HFFc6 (cell line): ENCODE data around the gene DBP. TPM values are rescaled to one million over a fixed set of nuclear protein-coding genes. Genes with fewer than 3 reads are reported as not detected.
A peak's percentile ranks its signal among the peaks of the same experiment; 100 is the strongest.
"Not testable (repeated sequence)": the region's sequence is repeated elsewhere in the genome, so short reads cannot be mapped to it uniquely, and the experiment has no call there.

Experiments
- DNase-seq: peaks from one replicate; pipeline ENCODE4 v3.0.0-alpha.2; 2018
- H3K27ac Mint-ChIP-seq: 2 replicates; pipeline ENCODE4 v1.8.0; 2020; ENCODE audit warnings: mild to moderate bottlenecking, mixed read lengths
- H3K27me3 Mint-ChIP-seq: 2 replicates; pipeline ENCODE4 v1.8.0; 2021; ENCODE audit warnings: mild to moderate bottlenecking, moderate library complexity, mixed read lengths; ENCODE audit not compliant: insufficient read depth
- H3K36me3 Mint-ChIP-seq: 2 replicates; pipeline ENCODE4 v1.8.0; 2021; ENCODE audit warnings: low read depth, mixed read lengths
- H3K4me1 Mint-ChIP-seq: 2 replicates; pipeline ENCODE4 v1.8.0; 2020; ENCODE audit warnings: low read depth, mixed read lengths
- H3K4me3 Mint-ChIP-seq: 2 replicates; pipeline ENCODE4 v1.8.0; 2020; ENCODE audit warnings: mild to moderate bottlenecking, moderate library complexity, mixed read lengths
- H3K9me3 Mint-ChIP-seq: 2 replicates; pipeline ENCODE4 v1.8.0; 2020; ENCODE audit warnings: mild to moderate bottlenecking, mixed read lengths
- CTCF ChIP-seq: fragments of 200-600 bp; sonication (generic); IDR thresholded peaks from 2 replicates; pipeline ENCODE4 v1.5.0; 2021; ENCODE audit warnings: antibody characterized with exemption, mild to moderate bottlenecking
- long read RNA-seq: library from polyadenylated mRNA; unstranded; transcript quantifications from one replicate; pipeline ENCODE4 v2.0.0, GENCODE V29; 2019
- total RNA-seq, 6 experiments: library from RNA; stranded (reverse); fragmentation: NEBNext Ultra II Directional; extraction: Animal tissue kit (Norgen Biotek cat#: 25700); gene quantifications; 2 replicates in 1 of 6; 3 replicates in 5 of 6; pipeline ENCODE4 v1.2.3, GENCODE V29; 2021

Gene DBP, protein sequence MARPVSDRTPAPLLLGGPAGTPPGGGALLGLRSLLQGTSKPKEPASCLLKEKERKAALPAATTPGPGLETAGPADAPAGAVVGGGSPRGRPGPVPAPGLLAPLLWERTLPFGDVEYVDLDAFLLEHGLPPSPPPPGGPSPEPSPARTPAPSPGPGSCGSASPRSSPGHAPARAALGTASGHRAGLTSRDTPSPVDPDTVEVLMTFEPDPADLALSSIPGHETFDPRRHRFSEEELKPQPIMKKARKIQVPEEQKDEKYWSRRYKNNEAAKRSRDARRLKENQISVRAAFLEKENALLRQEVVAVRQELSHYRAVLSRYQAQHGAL
- 1 to 10 TPM; 3.8 to 5.7 (median 4.4) TPM for total RNA-seq
- long read RNA-seq, partial matches to known transcripts = 0 of 2 reads
- long read RNA-seq, other reads (novel, unspliced or antisense) = 0 of 2 reads

- DNase-seq = no peak
- Mint-ChIP-seq H3K36me3 (no peaks in the 10 kb centered on the region), H3K4me1 (peaks cover 57% of the 10 kb centered on the region), H3K27me3 (peaks cover 19% of the 10 kb centered on the region), H3K27ac (peak within 1 kb of the TSS; percentile 98), H3K4me3 (peak within 1 kb of the TSS; percentile 91), H3K9me3 (no peaks in the 10 kb centered on the region)
- peak; percentile 43 for TF ChIP-seq CTCF
Measured at GRCh38 chr19:48636859-48637448, at the start of gene DBP. DBP (minus strand) TSS chr19:48637379; CDS start chr19:48636994, 385 bp downstream.

- H3K9me3 Mint-ChIP-seq, H3K4me1 Mint-ChIP-seq: not testable (repeated sequence)
Measured at GRCh38 chr19:48686637-48687036, 49.5 kb upstream of the DBP start.

GRCh38 chr19:48686088-48686487, 48.9 kb upstream of the DBP start:
- Mint-ChIP-seq H3K9me3 (no peaks in the 10 kb centered on the region), H3K36me3 (no peaks in the 10 kb centered on the region), H3K27me3 (peaks cover 9% of the 10 kb centered on the region), H3K4me3 (no peak overlapping the region), H3K27ac (no peak overlapping the region), H3K4me1 (no peaks in the 10 kb centered on the region)
- TF ChIP-seq CTCF = no peak
- no peak for DNase-seq

More at GRCh38 chr19:48686637-48687036, 49.5 kb upstream of the DBP start:
- H3K36me3 Mint-ChIP-seq, H3K4me3 Mint-ChIP-seq, H3K27me3 Mint-ChIP-seq, H3K27ac Mint-ChIP-seq, DNase-seq: not testable (repeated sequence)

DNA sequence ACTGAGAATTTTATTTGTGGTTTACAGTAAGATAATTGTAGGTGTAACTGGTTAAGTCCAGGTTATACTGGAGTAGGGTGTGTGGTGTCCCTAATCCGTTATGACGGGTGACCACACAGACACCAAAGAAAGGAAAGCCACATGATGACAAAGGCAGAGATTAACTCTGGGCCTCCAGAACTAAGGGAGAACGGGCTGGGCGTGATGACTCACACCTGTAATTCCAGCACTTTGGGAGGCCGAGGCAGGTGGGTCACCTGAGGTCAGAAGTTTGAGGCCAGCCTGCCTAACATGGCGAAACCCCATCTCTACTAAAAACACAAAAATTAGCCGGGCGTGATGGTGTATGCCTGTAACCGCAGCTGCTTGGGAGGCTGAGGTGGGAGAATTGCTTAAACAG, 48.4 kb upstream of the DBP start:
- peaks cover 9% of the 10 kb centered on the region for H3K27me3 Mint-ChIP-seq
- no peaks in the 10 kb centered on the region for H3K36me3 Mint-ChIP-seq
- H3K9me3 Mint-ChIP-seq = no peaks in the 10 kb centered on the region
- TF ChIP-seq CTCF = no peak
- no peaks in the 10 kb centered on the region for H3K4me1 Mint-ChIP-seq
- DNase-seq = no peak
- no peak overlapping the region for H3K4me3 Mint-ChIP-seq
- no peak overlapping the region for H3K27ac Mint-ChIP-seq

GRCh38 chr19:48683349-48683748, 46.2 kb upstream of the DBP start:
- Mint-ChIP-seq H3K4me1 (no peaks in the 10 kb centered on the region), H3K4me3 (no peak overlapping the region; the same call in 1 of the 2 replicates), H3K9me3 (no peaks in the 10 kb centered on the region), H3K27ac (no peak overlapping the region), H3K36me3 (no peaks in the 10 kb centered on the region), H3K27me3 (peaks cover 11% of the 10 kb centered on the region)
- TF ChIP-seq CTCF = no peak
- DNase-seq = no peak

DNA sequence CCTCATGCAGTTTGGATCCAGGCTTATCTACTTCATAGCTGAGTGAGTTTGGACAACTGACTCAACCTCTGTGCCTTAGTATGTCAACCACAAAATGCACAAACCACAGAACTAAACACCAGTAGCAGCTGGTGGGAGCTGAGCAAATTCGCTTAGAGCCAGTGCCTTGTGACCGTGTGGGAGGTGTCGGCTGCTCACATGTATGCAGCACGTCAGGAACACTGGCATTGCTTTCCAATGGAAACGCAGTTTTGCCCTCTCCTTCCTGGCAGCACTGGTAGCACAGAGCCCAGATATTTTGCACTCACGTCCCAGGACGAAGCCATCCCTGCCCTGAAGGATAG, 43.9 kb upstream of the DBP start:
- H3K36me3 Mint-ChIP-seq = no peaks in the 10 kb centered on the region
- peaks cover 14% of the 10 kb centered on the region for H3K27me3 Mint-ChIP-seq
- no peak for TF ChIP-seq CTCF
- H3K9me3 Mint-ChIP-seq = no peaks in the 10 kb centered on the region
- no peak overlapping the region for H3K4me3 Mint-ChIP-seq
- no peak overlapping the region for H3K27ac Mint-ChIP-seq
- H3K4me1 Mint-ChIP-seq = no peaks in the 10 kb centered on the region
- DNase-seq = peak; percentile 8
